Measurements from ENCODE around the gene FOXJ1.

FOXJ1 gene

DNA sequence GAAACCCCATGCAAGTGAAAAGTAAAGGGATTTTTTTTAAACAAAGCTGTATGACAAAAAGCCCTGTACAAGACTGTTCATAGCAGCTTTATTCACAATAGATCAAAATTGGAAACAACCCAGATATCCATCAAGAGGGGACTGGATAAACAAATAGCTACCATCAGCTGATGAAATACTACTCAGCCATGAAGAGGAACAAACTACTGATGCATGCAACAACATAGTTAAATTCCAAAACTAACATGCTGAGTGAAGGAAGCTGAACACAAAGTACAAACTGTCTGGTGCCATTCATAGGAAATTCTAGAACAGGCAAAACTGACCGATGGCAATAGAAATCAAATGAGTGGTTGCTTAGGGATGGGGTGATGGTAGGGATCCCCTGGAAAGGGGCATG lies 15.1 kb downstream of the FOXJ1 start:
- Histone ChIP-seq H3K79me2 (ENCODE audit: insufficient read depth, low read length) (no peaks in the 10 kb centered on the region), H3K27me3 (ENCODE audit: insufficient read depth, low read length, poor library complexity) (no peaks in the 10 kb centered on the region), H3K9me3 (ENCODE audit: insufficient read depth, low read length, severe bottlenecking) (no peaks in the 10 kb centered on the region), H2AFZ (ENCODE audit: low read depth, low read length) (no peak overlapping the region), H3K27ac (ENCODE audit: low read length) (no peak overlapping the region), H3K4me3 (ENCODE audit: low read depth in 1 of 2, low read length in 2 of 2) (no peak overlapping the region), H3K4me1 (ENCODE audit: insufficient read depth, low read length) (peaks cover 11% of the 10 kb centered on the region), H3K36me3 (ENCODE audit: insufficient read depth, low read length) (no peaks in the 10 kb centered on the region), H3K9ac (ENCODE audit: low read depth, low read length) (no peak overlapping the region), H3K4me2 (ENCODE audit: insufficient read depth, low read length) (no peak overlapping the region), H4K20me1 (ENCODE audit: insufficient read depth, low read length) (no peaks in the 10 kb centered on the region)
- ATAC-seq (ENCODE audit: insufficient read depth, low read depth) (no peak), DNase-seq (no peak)
- no peak for TF ChIP-seq EZH2 (IDR thresholded peaks at IDR 0.05; ENCODE audit: borderline replicate concordance, low read depth, low read length, severe bottlenecking)
- TF ChIP-seq, protein P1, sequence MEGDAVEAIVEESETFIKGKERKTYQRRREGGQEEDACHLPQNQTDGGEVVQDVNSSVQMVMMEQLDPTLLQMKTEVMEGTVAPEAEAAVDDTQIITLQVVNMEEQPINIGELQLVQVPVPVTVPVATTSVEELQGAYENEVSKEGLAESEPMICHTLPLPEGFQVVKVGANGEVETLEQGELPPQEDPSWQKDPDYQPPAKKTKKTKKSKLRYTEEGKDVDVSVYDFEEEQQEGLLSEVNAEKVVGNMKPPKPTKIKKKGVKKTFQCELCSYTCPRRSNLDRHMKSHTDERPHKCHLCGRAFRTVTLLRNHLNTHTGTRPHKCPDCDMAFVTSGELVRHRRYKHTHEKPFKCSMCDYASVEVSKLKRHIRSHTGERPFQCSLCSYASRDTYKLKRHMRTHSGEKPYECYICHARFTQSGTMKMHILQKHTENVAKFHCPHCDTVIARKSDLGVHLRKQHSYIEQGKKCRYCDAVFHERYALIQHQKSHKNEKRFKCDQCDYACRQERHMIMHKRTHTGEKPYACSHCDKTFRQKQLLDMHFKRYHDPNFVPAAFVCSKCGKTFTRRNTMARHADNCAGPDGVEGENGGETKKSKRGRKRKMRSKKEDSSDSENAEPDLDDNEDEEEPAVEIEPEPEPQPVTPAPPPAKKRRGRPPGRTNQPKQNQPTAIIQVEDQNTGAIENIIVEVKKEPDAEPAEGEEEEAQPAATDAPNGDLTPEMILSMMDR (IDR thresholded peaks at IDR 0.05; ENCODE audit: borderline replicate concordance, extremely low read depth, low read length, poor library complexity, severe bottlenecking), result no peak

DNA sequence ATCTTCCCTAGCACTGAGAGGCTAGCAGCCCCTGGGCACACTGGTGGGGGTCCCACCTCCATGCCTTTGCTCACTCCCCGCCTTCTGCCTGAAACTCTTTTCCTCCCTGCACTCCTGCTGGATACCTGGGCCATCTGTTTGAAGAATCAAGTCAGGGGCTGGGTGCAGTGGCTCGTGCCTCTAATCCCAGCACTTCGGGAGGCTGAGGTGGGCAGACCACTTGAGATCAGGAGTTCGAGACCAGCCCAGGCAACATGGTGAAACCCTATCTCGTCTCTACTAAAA lies 15.7 kb downstream of the FOXJ1 start:
- TF ChIP-seq EZH2 (IDR thresholded peaks at IDR 0.05; ENCODE audit: borderline replicate concordance, low read depth, low read length, severe bottlenecking), result no peak
- TF ChIP-seq, protein P1 (IDR thresholded peaks at IDR 0.05; ENCODE audit: borderline replicate concordance, extremely low read depth, low read length, poor library complexity, severe bottlenecking), result no peak
- Histone ChIP-seq H3K9me3 (ENCODE audit: insufficient read depth, low read length, severe bottlenecking) (no peaks in the 10 kb centered on the region), H3K9ac (ENCODE audit: low read depth, low read length) (no peak overlapping the region), H3K4me3 (ENCODE audit: low read depth in 1 of 2, low read length in 2 of 2) (no peak overlapping the region), H3K27ac (ENCODE audit: low read length) (no peak overlapping the region), H3K79me2 (ENCODE audit: insufficient read depth, low read length) (no peaks in the 10 kb centered on the region), H3K36me3 (ENCODE audit: insufficient read depth, low read length) (no peaks in the 10 kb centered on the region), H3K4me2 (ENCODE audit: insufficient read depth, low read length) (no peak overlapping the region), H2AFZ (ENCODE audit: low read depth, low read length) (no peak overlapping the region), H3K27me3 (ENCODE audit: insufficient read depth, low read length, poor library complexity) (no peaks in the 10 kb centered on the region), H3K4me1 (ENCODE audit: insufficient read depth, low read length) (peaks cover 11% of the 10 kb centered on the region), H4K20me1 (ENCODE audit: insufficient read depth, low read length) (no peaks in the 10 kb centered on the region)
- no peak for ATAC-seq (ENCODE audit: insufficient read depth, low read depth)
- DNase-seq, result no peak

- no peak for DNase-seq
Observed at GRCh38 chr17:76124582-76125390, 16.3 kb downstream of the FOXJ1 start.

More at GRCh38 chr17:76124582-76125390, 16.3 kb downstream of the FOXJ1 start:
- Histone ChIP-seq H3K79me2 (ENCODE audit: insufficient read depth, low read length) (no peaks in the 10 kb centered on the region), H3K27me3 (ENCODE audit: insufficient read depth, low read length, poor library complexity) (no peaks in the 10 kb centered on the region), H3K4me3 (ENCODE audit: low read depth in 1 of 2, low read length in 2 of 2) (no peak overlapping the region), H3K4me1 (ENCODE audit: insufficient read depth, low read length) (peaks cover 11% of the 10 kb centered on the region), H3K36me3 (ENCODE audit: insufficient read depth, low read length) (no peaks in the 10 kb centered on the region), H3K4me2 (ENCODE audit: insufficient read depth, low read length) (no peak overlapping the region), H3K9me3 (ENCODE audit: insufficient read depth, low read length, severe bottlenecking) (no peaks in the 10 kb centered on the region), H3K27ac (ENCODE audit: low read length) (no peak overlapping the region), H2AFZ (ENCODE audit: low read depth, low read length) (no peak overlapping the region), H3K9ac (ENCODE audit: low read depth, low read length) (no peak overlapping the region), H4K20me1 (ENCODE audit: insufficient read depth, low read length) (no peaks in the 10 kb centered on the region)
- no peak for TF ChIP-seq EZH2 (IDR thresholded peaks at IDR 0.05; ENCODE audit: borderline replicate concordance, low read depth, low read length, severe bottlenecking)
- TF ChIP-seq, protein P1 (IDR thresholded peaks at IDR 0.05; ENCODE audit: borderline replicate concordance, extremely low read depth, low read length, poor library complexity, severe bottlenecking), result peak; percentile 42
- no peak for ATAC-seq (ENCODE audit: insufficient read depth, low read depth)
